ENCODE measurements around the gene CCDC187. TPM values are rescaled to one million over a fixed set of nuclear protein-coding genes. Genes with fewer than 3 reads are reported as not detected.

The CCDC187 gene
- total RNA-seq, 1 experiment from 2014 or later, result 0.11 TPM

GRCh38 chr9:136218271-136218670, 85.6 kb downstream of the CCDC187 start:
- Mint-ChIP-seq H3K4me3 (ENCODE audit: unreplicated experiment) (no peak overlapping the region), H3K27ac (ENCODE audit: unreplicated experiment) (no peak overlapping the region), H3K27me3 (ENCODE audit: insufficient read depth, unreplicated experiment) (no peaks in the 10 kb centered on the region), H3K9me3 (ENCODE audit: unreplicated experiment) (peaks cover 9% of the 10 kb centered on the region), H3K4me1 (ENCODE audit: low read depth, unreplicated experiment) (no peaks in the 10 kb centered on the region), H3K36me3 (ENCODE audit: insufficient read depth, unreplicated experiment) (peaks cover 73% of the 10 kb centered on the region)
- Histone ChIP-seq H3K4me3 (ENCODE audit: low read depth, low read length) (no peak overlapping the region), H3K36me3 (ENCODE audit: control insufficient read depth, insufficient read depth, low read length) (peaks cover 14% of the 10 kb centered on the region), H3K4me1 (no peaks in the 10 kb centered on the region), H3K9me3 (peaks cover 10% of the 10 kb centered on the region; the same call in 1 of the 2 replicates), H3K27me3 (replicated peaks; ENCODE audit: control insufficient read depth, insufficient read depth, low read length) (no peaks in the 10 kb centered on the region)
- ChIA-PET CTCF (interaction anchor here (1.1 kb wide), 1 partner anchor 85 kb away, joined by 4 read pairs; no protein-coding TSS in a partner anchor), POLR2A (no interaction called here)
- BruUV-seq (replicated peaks), result no TSS peak
- intact Hi-C loops (cut with micrococcal nuclease; ENCODE audit: unreplicated experiment), result no loop called here
- no peak for DNase-seq
- no peak for TF ChIP-seq CTCF (IDR thresholded peaks at IDR 0.05; ENCODE audit: insufficient read depth in 1 of 2, low read depth in 1 of 2, low read length in 1 of 2, severe bottlenecking in 1 of 2, unreplicated experiment in 1 of 2)

GRCh38 chr9:136216541-136217244, 87.2 kb downstream of the CCDC187 start:
- no peak for DNase-seq
- Histone ChIP-seq H3K4me3 (ENCODE audit: low read depth, low read length) (no peak overlapping the region), H3K4me1 (no peaks in the 10 kb centered on the region), H3K36me3 (ENCODE audit: control insufficient read depth, insufficient read depth, low read length) (peaks cover 14% of the 10 kb centered on the region), H3K9me3 (peaks cover 10% of the 10 kb centered on the region; the same call in 1 of the 2 replicates), H3K27me3 (replicated peaks; ENCODE audit: control insufficient read depth, insufficient read depth, low read length) (no peaks in the 10 kb centered on the region)
- peaks cover 9% of the 10 kb centered on the region for H3K9me3 Mint-ChIP-seq (ENCODE audit: unreplicated experiment)
- ChIA-PET CTCF (interaction anchor here (1.0 to 1.2 kb wide), 2 partner anchors 84 to 249 kb away, joined by 3 to 4 read pairs; no protein-coding TSS in a partner anchor), POLR2A (interaction anchor here (0.6 kb wide), 1 partner anchor 241 kb away, joined by 3 read pairs; no protein-coding TSS in a partner anchor)
- no peak overlapping the region for H3K27ac Mint-ChIP-seq (ENCODE audit: unreplicated experiment)
- no peak overlapping the region for H3K4me3 Mint-ChIP-seq (ENCODE audit: unreplicated experiment)
- intact Hi-C loops (cut with micrococcal nuclease; ENCODE audit: unreplicated experiment), result no loop called here
- BruUV-seq (replicated peaks), result no TSS peak
- no peaks in the 10 kb centered on the region for H3K4me1 Mint-ChIP-seq (ENCODE audit: low read depth, unreplicated experiment)
- no peak for TF ChIP-seq CTCF (IDR thresholded peaks at IDR 0.05; ENCODE audit: insufficient read depth in 1 of 2, low read depth in 1 of 2, low read length in 1 of 2, severe bottlenecking in 1 of 2, unreplicated experiment in 1 of 2)
- H3K36me3 Mint-ChIP-seq (ENCODE audit: insufficient read depth, unreplicated experiment), result peaks cover 81% of the 10 kb centered on the region
- no peaks in the 10 kb centered on the region for H3K27me3 Mint-ChIP-seq (ENCODE audit: insufficient read depth, unreplicated experiment)

GRCh38 chr9:136213733-136214132, 90.2 kb downstream of the CCDC187 start:
- DNase-seq, result no peak
- H3K27me3 Mint-ChIP-seq (ENCODE audit: insufficient read depth, unreplicated experiment), result no peaks in the 10 kb centered on the region
- intact Hi-C loops (cut with micrococcal nuclease; ENCODE audit: unreplicated experiment), result no loop called here
- H3K9me3 Mint-ChIP-seq (ENCODE audit: unreplicated experiment), result peaks cover 9% of the 10 kb centered on the region
- TF ChIP-seq CTCF (IDR thresholded peaks at IDR 0.05; ENCODE audit: insufficient read depth in 1 of 2, low read depth in 1 of 2, low read length in 1 of 2, severe bottlenecking in 1 of 2, unreplicated experiment in 1 of 2), result no peak
- H3K4me3 ChIP-seq (ENCODE audit: low read depth, low read length), result no peak overlapping the region
- H3K4me1 Mint-ChIP-seq (ENCODE audit: low read depth, unreplicated experiment), result no peaks in the 10 kb centered on the region
- CTCF ChIA-PET, result no interaction called here
- no peaks in the 10 kb centered on the region for H3K27me3 ChIP-seq (replicated peaks; ENCODE audit: control insufficient read depth, insufficient read depth, low read length)
- H3K9me3 ChIP-seq, result peaks cover 10% of the 10 kb centered on the region; the same call in 1 of the 2 replicates
- H3K36me3 Mint-ChIP-seq (ENCODE audit: insufficient read depth, unreplicated experiment), result peaks cover 56% of the 10 kb centered on the region
- no peak overlapping the region for H3K27ac Mint-ChIP-seq (ENCODE audit: unreplicated experiment)
- POLR2A ChIA-PET, result no interaction called here
- H3K36me3 ChIP-seq (ENCODE audit: control insufficient read depth, insufficient read depth, low read length), result peaks cover 14% of the 10 kb centered on the region
- no TSS peak for BruUV-seq (replicated peaks)
- no peaks in the 10 kb centered on the region for H3K4me1 ChIP-seq
- no peak overlapping the region for H3K4me3 Mint-ChIP-seq (ENCODE audit: unreplicated experiment)
